ENCODE measurements around the gene FBLIM1.
A peak's percentile ranks its signal among the peaks of the same experiment; 100 is the strongest.

FBLIM1 gene

DNA sequence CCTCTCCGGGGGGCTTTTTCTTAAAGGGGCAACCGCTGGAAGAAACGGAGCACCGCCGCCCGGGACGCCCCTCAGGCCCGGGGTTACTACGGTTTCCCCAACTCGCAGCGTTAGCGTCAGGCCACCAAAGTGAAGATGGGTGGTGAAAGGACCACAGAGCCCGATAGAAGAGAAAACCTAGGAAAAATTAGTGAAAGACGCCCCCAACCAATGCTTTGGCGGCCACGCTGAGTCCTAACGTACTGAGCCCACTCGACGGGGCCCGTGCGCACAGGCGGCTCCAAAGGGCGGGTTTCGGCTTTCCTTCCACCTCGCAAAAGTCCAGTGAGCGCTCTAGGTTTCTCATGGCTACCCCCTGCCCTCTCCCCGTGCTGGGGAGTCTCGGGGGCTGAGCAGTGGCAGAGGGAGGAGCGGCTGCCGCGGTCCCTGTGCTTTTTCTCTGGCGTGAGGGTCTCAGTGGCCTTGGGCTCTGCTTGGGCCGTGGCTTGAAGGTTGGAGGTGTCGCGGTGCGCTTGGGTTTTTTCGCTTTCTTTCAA, 76.7 kb downstream of the FBLIM1 start:
- peak overlapping the region; percentile 81 for H3K4me3 ChIP-seq (ENCODE audit: low read depth, low read length)
- TF ChIP-seq, protein P1, sequence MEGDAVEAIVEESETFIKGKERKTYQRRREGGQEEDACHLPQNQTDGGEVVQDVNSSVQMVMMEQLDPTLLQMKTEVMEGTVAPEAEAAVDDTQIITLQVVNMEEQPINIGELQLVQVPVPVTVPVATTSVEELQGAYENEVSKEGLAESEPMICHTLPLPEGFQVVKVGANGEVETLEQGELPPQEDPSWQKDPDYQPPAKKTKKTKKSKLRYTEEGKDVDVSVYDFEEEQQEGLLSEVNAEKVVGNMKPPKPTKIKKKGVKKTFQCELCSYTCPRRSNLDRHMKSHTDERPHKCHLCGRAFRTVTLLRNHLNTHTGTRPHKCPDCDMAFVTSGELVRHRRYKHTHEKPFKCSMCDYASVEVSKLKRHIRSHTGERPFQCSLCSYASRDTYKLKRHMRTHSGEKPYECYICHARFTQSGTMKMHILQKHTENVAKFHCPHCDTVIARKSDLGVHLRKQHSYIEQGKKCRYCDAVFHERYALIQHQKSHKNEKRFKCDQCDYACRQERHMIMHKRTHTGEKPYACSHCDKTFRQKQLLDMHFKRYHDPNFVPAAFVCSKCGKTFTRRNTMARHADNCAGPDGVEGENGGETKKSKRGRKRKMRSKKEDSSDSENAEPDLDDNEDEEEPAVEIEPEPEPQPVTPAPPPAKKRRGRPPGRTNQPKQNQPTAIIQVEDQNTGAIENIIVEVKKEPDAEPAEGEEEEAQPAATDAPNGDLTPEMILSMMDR (IDR thresholded peaks at IDR 0.05; ENCODE audit: low read depth, low read length) = no peak

DNA sequence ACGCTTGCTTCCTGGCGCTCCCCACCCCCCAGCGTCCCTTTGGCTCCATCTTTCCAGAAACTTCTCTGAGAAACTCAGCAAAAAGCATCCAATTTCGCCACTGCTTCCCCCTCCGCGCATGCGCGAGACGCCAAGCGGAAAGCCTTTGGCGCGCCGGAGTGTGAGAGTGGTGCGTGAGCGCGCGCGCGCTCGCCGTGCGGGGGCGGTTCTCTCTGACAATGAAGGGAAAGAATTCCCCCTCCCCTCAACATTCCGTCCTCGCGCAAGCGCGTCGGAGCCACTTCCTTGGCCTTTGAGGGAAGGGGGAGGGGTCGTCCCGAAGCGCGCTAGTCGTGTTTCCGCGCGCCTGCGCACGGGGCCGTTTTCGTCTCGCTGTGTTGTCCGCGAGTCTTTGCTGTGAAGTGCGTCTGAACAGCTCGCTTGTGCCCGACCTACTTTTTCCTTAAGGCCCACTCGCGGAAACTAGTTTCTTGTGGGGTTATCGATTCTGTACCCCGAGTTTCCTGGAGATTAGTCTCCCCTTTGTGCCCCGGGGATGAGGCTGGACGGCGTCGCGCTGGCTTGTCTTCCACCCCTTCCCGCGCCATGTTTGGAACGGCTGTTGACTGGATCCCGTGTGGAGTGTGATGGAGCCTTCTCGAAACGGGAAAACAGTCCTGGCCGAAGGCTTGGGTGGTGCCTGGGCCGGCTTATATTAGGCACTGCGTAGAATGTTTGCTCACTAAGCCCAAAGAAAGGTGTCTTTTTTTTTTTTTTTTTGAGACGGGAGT, 77.3 kb downstream of the FBLIM1 start:
- peak overlapping the region; percentile 81 for H3K4me3 ChIP-seq (ENCODE audit: low read depth, low read length)
- TF ChIP-seq, protein P1 (IDR thresholded peaks at IDR 0.05; ENCODE audit: low read depth, low read length) = no peak

Measured in WI38 (cell line).